ENCODE results near the gene RLN3. TPM values are rescaled to one million over a fixed set of nuclear protein-coding genes. Genes with fewer than 3 reads are reported as not detected.

RLN3 gene
- total and polyA plus RNA-seq, 10 of the 15 experiments (the other 5 are each of a cell fraction or from before 2014, with no cell fraction given) = not detected

DNA sequence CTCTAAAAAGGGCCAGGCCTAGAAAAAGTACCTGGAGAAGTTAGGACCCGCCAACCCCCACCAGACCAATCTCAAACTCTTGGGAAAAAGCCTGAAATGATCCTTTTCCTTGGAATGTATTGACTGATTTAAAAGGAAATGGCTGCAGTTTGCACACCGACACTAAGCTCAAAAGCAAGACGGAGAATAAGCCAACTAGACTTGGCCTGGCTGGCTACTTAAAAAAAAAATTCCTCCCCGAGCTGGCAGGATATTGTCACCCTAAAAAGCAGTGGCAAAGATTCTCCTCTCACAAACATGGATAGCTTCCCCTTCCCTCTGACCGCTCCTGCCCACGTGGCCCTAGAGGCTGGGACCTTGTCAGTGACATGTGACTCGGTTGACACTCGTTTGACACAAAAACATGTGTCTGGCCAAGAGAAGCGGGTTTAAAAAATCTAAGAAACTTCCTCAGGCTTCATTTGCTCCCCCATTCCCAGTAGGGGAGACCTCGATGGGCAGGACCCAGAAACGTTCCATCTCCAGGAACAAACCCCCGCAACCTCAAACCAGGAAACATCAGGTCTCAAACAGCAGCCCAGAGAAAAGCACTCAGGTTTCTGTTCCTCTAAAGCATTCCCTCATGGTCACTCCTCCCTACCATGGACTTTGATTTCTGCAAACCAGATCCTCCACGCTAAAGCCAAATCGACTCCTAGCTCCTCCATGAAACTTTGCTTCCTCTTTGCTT lies 23.2 kb upstream of the RLN3 start (continued):
- TF ChIP-seq SKIL (IDR thresholded peaks at IDR 0.05; ENCODE audit: low read depth, poor library complexity, severe bottlenecking) = no peak
- no peak for TF ChIP-seq NR2C2 (IDR thresholded peaks at IDR 0.05; ENCODE audit: borderline replicate concordance, control insufficient read depth, insufficient read length, low read depth)
- TF ChIP-seq, protein P1, sequence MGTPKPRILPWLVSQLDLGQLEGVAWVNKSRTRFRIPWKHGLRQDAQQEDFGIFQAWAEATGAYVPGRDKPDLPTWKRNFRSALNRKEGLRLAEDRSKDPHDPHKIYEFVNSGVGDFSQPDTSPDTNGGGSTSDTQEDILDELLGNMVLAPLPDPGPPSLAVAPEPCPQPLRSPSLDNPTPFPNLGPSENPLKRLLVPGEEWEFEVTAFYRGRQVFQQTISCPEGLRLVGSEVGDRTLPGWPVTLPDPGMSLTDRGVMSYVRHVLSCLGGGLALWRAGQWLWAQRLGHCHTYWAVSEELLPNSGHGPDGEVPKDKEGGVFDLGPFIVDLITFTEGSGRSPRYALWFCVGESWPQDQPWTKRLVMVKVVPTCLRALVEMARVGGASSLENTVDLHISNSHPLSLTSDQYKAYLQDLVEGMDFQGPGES (IDR thresholded peaks at IDR 0.05) = no peak
- peak; percentile 92 for TF ChIP-seq MLLT1 (IDR thresholded peaks at IDR 0.05)
- no peak for TF ChIP-seq PKNOX1 (IDR thresholded peaks at IDR 0.05)
- TF ChIP-seq MEF2B (IDR thresholded peaks at IDR 0.05; ENCODE audit: partially characterized antibody, poor library complexity, severe bottlenecking) = peak; percentile 9
- no peak for TF ChIP-seq LARP7 (IDR thresholded peaks at IDR 0.05)
- no peak for TF ChIP-seq BCL11A (IDR thresholded peaks at IDR 0.05; ENCODE audit: low read depth, low read length)
- TF ChIP-seq ZBTB4 (CRISPR knock-in tag; IDR thresholded peaks at IDR 0.05) = no peak
- no peak for TF ChIP-seq FOXM1 (IDR thresholded peaks at IDR 0.05; ENCODE audit: low read depth, low read length)
- TF ChIP-seq, protein P2, sequence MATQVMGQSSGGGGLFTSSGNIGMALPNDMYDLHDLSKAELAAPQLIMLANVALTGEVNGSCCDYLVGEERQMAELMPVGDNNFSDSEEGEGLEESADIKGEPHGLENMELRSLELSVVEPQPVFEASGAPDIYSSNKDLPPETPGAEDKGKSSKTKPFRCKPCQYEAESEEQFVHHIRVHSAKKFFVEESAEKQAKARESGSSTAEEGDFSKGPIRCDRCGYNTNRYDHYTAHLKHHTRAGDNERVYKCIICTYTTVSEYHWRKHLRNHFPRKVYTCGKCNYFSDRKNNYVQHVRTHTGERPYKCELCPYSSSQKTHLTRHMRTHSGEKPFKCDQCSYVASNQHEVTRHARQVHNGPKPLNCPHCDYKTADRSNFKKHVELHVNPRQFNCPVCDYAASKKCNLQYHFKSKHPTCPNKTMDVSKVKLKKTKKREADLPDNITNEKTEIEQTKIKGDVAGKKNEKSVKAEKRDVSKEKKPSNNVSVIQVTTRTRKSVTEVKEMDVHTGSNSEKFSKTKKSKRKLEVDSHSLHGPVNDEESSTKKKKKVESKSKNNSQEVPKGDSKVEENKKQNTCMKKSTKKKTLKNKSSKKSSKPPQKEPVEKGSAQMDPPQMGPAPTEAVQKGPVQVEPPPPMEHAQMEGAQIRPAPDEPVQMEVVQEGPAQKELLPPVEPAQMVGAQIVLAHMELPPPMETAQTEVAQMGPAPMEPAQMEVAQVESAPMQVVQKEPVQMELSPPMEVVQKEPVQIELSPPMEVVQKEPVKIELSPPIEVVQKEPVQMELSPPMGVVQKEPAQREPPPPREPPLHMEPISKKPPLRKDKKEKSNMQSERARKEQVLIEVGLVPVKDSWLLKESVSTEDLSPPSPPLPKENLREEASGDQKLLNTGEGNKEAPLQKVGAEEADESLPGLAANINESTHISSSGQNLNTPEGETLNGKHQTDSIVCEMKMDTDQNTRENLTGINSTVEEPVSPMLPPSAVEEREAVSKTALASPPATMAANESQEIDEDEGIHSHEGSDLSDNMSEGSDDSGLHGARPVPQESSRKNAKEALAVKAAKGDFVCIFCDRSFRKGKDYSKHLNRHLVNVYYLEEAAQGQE (IDR thresholded peaks at IDR 0.05; ENCODE audit: low read depth, low read length) = no peak
- no peak for TF ChIP-seq CEBPB (IDR thresholded peaks at IDR 0.05; ENCODE audit: borderline replicate concordance in 1 of 2, low read depth in 2 of 2, low read length in 2 of 2)
- TF ChIP-seq KDM1A (IDR thresholded peaks at IDR 0.05; ENCODE audit: borderline replicate concordance) = no peak
- no peak for TF ChIP-seq SUZ12 (IDR thresholded peaks at IDR 0.05; ENCODE audit: unreplicated experiment)
- peak; percentile 16; the same call in 1 of the 2 replicates for TF ChIP-seq ATF7 (IDR thresholded peaks at IDR 0.05; ENCODE audit: low read depth)
